Measurements from ENCODE around the gene JAM3.
"Not testable (repeated sequence)": the region's sequence is repeated elsewhere in the genome, so short reads cannot be mapped to it uniquely, and the experiment has no call there.

The JAM3 gene

DNA sequence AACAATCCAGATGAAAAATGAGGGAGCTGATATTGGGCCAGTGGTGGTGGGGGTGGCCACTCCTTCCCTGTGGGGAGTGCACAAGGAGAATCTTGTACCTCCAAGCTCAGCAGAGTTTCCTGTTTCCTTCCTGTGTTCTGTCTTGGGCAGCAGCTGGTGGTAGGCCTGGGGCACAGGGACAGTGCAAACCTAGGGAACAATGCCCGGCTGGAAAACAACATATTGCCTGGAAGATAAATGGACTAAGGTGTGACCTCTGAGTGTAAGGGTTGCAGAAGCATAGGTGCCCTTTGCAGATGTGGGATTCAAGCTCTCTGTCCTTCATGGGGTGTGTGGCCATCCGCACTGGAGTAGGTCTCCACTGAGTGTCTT lies 5.8 kb upstream of the JAM3 start:
- DNase-seq, result no peak

GRCh38 chr11:134063991-134064747 lies 4.7 kb upstream of the JAM3 start:
- no peak for DNase-seq

- DNase-seq, result no peak
Measured at GRCh38 chr11:134065381-134065780, 3.5 kb upstream of the JAM3 start.

- no peak for DNase-seq
Measured at GRCh38 chr11:134066943-134067885, 1.7 kb upstream of the JAM3 start.

DNA sequence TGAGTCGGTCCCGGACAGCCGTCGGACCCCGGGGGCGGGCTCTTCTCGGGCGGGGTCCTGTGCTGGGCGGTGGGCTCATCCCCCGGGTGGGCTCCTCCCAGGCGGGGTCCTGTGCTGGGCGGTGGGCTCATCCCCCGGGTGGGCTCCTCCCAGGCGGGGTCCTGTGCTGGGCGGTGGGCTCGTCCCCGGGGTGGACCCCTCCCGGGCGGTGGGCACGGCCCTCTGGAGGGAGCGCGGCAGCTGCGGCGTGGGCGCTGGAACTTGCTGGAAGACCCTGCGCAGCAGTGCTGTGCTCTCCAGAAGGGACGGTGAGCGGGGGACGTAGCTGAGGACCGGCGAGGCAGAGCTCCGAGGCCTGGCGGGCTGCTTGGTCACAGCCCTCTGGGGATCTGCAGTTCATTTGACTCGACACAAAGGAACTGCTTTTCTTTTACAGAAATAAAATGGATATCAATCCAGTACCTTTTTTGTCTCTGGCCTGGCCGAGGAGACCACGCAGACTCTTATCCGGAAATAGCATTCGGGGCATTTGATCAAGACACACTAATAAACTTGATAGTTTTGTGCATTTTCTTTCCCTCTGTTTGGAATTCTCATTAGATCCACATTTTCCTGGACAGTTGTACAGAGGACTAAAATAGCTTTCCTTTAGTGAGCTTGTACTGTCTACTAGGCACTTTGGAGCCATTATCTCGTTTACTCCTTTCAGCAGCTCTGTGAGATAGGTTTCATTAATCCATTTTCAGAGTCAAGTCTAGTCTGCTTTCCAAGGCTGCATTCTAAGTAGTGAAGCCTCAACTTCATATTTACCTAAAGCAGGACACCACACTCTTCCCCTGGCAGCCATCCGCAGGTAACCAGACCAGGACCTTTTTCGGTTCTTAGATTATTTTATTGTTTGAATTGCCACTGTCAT lies 812 bp downstream of the JAM3 start:
- DNase-seq, result no peak

- DNase-seq, result no peak
Measured at GRCh38 chr11:134070342-134070845, 1.5 kb downstream of the JAM3 start.

DNA sequence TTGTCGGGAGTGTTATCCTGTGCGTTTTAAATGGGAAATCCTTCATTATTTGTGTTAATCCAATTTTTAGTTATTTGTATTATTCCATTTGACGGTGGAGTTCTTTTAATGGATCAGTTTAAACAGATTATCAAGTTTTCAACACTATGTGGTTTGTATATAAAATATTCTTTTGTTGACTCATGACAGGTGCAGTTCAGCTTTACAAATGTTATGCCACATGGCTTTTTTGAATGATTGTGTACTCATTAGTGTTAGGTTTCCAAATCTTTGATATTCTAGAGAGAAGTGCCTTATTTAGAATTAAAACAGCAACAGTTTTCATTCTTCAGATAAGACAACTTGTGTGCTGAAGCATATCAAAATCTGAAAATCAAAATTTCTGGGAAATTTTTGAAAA lies 2.4 kb downstream of the JAM3 start:
- no peak for DNase-seq

DNA sequence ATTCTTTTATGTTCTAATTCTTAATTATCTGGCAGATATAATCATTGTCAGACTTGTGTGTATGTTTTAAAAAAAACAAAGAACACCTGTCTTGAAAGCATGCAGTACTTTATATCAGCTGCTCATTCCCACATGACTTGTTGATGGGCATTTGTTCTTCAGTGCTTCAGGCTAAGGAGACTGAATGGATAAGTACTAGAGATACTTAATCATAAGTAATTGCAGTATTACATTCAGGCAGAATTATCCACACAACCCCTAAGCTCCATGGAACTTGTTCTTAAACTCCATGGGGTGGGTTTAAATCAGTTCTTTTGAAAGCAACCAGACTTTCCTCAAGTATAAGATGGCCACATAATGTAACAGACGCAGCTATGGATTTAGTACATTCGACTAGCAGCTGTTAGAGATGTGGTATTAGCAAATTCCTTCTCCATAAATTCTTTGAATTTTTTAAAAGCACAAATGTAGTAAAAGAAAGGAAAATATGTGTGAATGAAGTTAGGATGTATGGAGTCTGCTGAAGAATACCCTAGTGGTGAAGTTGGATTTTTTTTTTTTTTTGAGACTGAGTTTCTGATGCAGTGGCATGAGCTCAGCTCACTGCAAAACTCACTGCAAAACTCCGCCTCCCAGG lies 3.0 kb downstream of the JAM3 start:
- no peak for DNase-seq

DNA sequence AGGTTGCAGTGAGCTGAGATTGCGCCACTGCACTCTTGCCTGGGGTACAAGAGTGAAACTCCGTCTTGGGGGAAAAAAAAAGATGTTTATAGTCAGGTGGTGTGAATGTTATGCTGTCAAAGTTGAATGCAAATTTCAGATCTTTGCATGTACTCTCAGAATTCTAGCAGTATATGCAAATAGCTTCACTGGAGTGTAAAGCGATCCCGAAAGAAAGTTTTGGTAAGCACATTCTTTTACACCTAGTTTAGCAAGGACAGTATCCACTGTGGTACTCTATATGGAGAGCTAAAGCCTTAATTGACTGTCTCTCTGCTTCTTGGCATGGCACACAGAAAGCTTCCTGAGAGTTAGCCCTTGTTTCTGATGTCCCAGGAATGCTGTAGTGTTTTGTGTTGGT lies 4.0 kb downstream of the JAM3 start:
- no peak for DNase-seq

DNA sequence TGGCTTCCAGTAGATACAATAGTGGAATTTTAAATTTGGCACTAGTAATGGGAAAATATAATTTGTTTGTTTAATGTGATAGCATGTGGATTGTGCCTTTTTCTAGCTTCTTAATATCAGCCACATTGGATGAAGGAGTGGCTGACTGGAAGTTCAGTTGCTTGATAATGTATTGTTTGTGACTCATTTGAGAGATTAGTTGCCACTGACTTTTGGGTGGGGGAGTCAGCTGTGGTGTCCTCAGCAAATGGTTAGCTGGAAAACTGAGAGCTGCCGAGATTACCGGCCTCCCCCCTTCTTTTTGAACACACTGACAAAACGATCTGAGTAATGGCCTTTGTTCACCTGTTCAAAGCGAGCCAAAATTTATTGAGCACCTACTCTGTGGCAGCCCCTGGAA lies 5.5 kb downstream of the JAM3 start:
- no peak for DNase-seq

DNA sequence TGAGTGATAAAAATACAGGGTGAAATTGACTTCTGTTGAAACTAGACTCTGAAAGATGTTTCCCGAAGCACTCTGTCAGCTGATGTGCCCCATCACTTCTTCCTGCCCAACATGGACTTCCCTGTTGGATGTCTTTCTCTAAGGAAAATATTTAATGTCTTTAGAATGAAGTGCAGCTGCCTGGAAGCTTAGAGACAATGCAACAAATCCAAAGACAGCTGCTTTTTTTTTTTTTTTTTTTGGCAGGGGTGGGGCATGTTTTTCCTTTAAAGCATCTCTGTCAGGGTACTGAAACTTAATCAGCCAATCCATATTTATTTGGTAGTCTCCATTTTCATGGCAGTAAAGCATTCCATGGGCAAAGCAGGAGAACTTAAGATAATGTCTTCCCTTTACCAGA lies 5.9 kb downstream of the JAM3 start:
- no peak for DNase-seq

DNA sequence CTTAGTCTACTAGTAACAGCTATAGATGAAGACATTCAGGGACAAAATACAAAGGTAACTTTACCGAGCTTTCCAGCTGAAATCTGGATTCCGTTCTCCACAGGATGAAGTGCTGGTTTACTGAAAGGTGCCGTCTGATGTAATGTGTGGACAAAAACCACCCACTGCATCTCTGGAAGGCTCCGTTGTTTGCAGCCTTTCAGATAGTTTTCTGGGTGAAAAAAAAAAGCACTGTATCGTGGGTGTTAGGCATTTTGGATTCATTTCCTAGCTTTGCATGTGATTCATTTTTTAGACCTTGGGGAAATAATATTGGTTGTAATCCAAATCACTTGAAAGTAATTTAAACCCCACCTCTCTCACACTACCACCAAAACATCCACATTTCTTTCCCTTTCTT lies 10.4 kb downstream of the JAM3 start:
- DNase-seq, result no peak

GRCh38 chr11:134081258-134081657 lies 12.4 kb downstream of the JAM3 start:
- DNase-seq, result not testable (repeated sequence)

DNA sequence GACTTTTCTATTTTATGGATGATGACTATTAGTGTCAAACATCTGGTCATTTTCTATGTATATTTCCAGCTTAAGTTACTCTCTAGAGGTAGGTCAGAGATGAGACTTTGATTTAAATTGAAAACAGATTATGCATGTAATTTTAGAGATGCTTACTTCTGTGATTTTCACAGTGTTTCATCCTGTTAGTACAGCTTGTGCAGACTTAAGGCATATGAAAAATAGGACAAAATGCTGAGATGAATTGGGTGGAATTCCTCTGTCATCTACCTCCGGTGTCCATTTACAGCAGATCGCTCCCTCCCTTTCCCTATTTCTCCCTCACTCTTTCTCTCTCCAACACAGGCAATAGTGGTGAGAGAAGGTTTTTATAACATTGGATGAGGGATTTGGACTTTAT lies 14.1 kb downstream of the JAM3 start:
- DNase-seq, result no peak

DNA sequence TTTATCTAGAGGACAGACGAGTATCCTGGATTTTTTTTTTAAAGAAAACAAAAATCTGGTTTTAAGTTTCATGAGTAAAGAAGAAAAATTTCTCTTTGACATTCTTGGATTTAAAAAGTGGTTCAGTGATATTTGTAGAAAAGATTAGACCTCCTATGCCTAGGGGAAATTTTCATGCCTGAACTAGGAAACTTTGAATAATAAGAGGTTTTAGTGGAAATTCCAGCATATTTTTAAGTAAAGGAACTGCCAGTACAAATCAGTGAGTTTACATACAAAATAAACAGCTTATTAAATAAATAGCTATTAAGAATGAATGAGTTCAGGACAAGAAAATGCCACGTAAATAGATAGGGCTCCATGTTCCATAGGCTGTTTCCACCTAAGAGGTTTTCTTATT lies 17.5 kb downstream of the JAM3 start:
- no peak for DNase-seq

GRCh38 chr11:134092006-134092405 lies 23.1 kb downstream of the JAM3 start:
- DNase-seq, result not testable (repeated sequence)

GRCh38 chr11:134097166-134097565 lies 28.3 kb downstream of the JAM3 start:
- DNase-seq, result no peak

DNA sequence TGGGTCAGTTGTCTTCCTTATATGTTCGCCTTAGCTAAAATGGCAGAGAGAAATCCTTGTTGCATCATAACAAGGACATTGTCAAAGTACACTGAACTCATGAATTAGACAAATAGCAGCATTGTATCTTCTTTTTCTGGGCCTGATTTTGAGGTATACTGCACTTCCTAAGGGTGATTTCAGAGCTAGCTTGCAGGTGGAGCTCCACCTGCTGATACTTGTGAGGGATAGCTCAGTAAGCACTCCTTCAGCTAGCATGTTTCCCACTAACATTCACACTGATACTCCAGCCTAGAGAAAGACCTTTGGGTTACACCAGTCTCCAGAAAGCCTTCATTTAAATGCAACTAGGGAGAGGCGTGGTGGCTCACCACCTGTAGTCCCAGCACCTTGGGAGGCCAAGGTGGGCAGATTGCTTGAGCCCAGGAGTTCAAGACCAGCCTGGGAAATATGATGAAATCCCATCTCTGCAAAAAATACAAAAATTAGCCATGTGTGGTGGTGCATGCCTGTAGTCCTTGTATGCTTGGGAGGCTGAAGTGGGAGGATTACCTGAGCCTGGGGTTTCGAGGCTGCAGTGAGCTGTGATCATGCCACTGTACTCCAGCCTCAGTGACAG lies 29.8 kb downstream of the JAM3 start:
- no peak for DNase-seq

- no peak for DNase-seq
Measured at GRCh38 chr11:134100171-134100570, 31.3 kb downstream of the JAM3 start.

- no peak for DNase-seq
Measured at GRCh38 chr11:134101282-134101681, 32.4 kb downstream of the JAM3 start.

DNA sequence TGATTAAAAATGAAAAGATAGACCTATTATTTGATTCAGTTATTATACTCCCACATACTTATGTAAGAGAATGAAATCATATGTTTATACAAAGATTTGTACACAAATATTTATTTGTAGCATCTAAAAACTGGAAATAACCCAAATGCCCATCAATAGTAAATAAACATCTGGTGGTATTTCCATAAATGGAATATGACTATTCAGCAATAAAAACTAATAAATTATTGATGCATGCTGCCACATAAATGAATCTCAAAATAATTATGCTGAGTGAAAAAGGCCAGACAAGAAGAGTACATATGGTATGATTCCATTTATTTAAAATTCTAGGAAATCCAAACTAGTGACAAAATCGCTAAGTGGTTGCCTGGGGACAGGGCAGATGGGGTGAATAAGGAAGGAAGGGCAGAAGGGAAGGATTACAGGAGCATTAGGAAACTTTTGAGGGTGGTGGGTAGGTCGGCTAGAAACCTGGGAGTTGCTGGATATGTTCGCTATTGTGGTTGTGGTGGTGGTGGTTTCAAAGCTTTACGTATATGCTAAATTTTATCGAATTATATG lies 41.5 kb downstream of the JAM3 start:
- DNase-seq, result no peak

DNA sequence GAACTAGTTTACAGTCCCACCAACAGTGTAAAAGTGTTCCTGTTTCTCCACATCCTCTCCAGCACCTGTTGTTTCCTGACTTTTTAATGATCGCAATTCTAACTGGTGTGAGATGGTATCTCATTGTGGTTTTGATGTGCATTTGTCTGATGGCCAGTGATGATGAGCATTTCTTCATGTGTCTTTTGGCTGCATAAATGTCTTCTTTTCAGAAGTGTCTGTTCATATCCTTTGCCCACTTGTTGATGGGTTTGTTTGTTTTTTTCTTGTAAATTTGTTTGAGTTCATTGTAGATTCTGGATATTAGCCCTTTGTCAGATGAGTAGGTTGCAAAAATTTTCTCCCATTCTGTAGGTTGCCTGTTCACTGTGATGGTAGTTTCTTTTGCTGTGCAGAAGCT lies 44.9 kb downstream of the JAM3 start:
- DNase-seq, result not testable (repeated sequence)
